CD4-positive, alpha-beta T cell treated with Interleukin-21 for 1 hour (primary cell): Measurements from ENCODE around the gene TMEM132D.

Experiments used
- DNase-seq: peaks from one replicate; pipeline ENCODE4 v3.0.0-alpha.2; 2020

Gene TMEM132D

GRCh38 chr12:129641926-129642325 lies 261.9 kb downstream of the TMEM132D start:
- DNase-seq, result no peak

GRCh38 chr12:129635021-129635685 lies 268.7 kb downstream of the TMEM132D start:
- DNase-seq, result no peak

GRCh38 chr12:129631316-129631715 lies 272.5 kb downstream of the TMEM132D start:
- DNase-seq, result no peak

- no peak for DNase-seq
Measured at GRCh38 chr12:129629901-129630300, 273.9 kb downstream of the TMEM132D start.

GRCh38 chr12:129622566-129622965 lies 281.3 kb downstream of the TMEM132D start:
- DNase-seq, result no peak

GRCh38 chr12:129619271-129619670 lies 284.6 kb downstream of the TMEM132D start:
- DNase-seq, result no peak

GRCh38 chr12:129617849-129618248 lies 286.0 kb downstream of the TMEM132D start:
- DNase-seq, result no peak

- DNase-seq, result no peak
Measured at GRCh38 chr12:129615001-129615400, 288.8 kb downstream of the TMEM132D start.

- no peak for DNase-seq
Measured at GRCh38 chr12:129614221-129614885, 289.5 kb downstream of the TMEM132D start.

- no peak for DNase-seq
Measured at GRCh38 chr12:129613314-129613713, 290.5 kb downstream of the TMEM132D start.

GRCh38 chr12:129610601-129611120 lies 293.2 kb downstream of the TMEM132D start:
- no peak for DNase-seq

- DNase-seq, result no peak
Measured at GRCh38 chr12:129607756-129608155, 296.1 kb downstream of the TMEM132D start.

- no peak for DNase-seq
Measured at GRCh38 chr12:129607301-129607700, 296.5 kb downstream of the TMEM132D start.

- no peak for DNase-seq
Measured at GRCh38 chr12:129606239-129606638, 297.6 kb downstream of the TMEM132D start.

GRCh38 chr12:129605666-129606065 lies 298.2 kb downstream of the TMEM132D start:
- DNase-seq, result no peak

- DNase-seq, result no peak
Measured at GRCh38 chr12:129604506-129604905, 299.3 kb downstream of the TMEM132D start.

GRCh38 chr12:129599406-129599805 lies 304.4 kb downstream of the TMEM132D start:
- no peak for DNase-seq

- no peak for DNase-seq
Measured at GRCh38 chr12:129594098-129594497, 309.7 kb downstream of the TMEM132D start.

GRCh38 chr12:129592449-129592848 lies 311.4 kb downstream of the TMEM132D start:
- DNase-seq, result no peak

- no peak for DNase-seq
Measured at GRCh38 chr12:129589503-129589902, 314.3 kb downstream of the TMEM132D start.

- DNase-seq, result no peak
Measured at GRCh38 chr12:129588142-129588541, 315.7 kb downstream of the TMEM132D start.

GRCh38 chr12:129585296-129585695 lies 318.5 kb downstream of the TMEM132D start:
- no peak for DNase-seq

GRCh38 chr12:129579879-129580278 lies 323.9 kb downstream of the TMEM132D start:
- DNase-seq, result no peak

- no peak for DNase-seq
Measured at GRCh38 chr12:129571901-129572494, 331.8 kb downstream of the TMEM132D start.
